ENCODE data around the gene PARG.
"Not testable (repeated sequence)": the region's sequence is repeated elsewhere in the genome, so short reads cannot be mapped to it uniquely, and the experiment has no call there.

The PARG gene

GRCh38 chr10:49941447-49942338, at the start of gene PARG, which contains the start of gene TIMM23B:
Gene PARG, minus strand, starts transcription at chr10:49942027. Its CDS starts 302 bp downstream, at chr10:49941725.
Gene TIMM23B, plus strand, starts transcription at chr10:49942053. Its CDS starts 142 bp downstream, at chr10:49942195.
- DNase-seq: peak in 1 of 2 experiments; percentile 46

- not testable (repeated sequence) for DNase-seq
These were observed 46.5 kb upstream of the PARG start, which contains the start of gene AGAP6 for GRCh38 chr10:49988376-49988775. Gene AGAP6, plus strand, starts transcription at chr10:49988406. Its CDS starts 310 bp downstream, at chr10:49988716.

DNA sequence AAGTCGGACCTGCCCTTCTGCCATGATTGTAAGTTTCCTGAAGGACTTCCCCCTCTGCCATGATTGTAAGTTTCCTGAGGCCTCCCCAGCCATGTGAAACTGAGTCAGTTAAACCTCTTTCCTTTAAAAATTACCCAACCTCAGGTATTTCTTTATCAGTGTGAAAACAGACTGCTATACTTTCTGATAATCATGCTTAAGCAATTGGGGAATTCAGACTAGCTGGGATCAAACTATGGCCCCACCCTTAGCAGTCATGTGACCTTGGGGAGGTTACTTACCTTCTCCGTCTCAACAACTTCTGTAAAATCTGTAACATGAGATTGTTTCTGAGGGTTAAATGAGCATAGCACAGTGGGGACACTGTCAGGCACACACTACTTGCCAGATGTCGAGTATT, 45.4 kb upstream of the PARG start:
- not testable (repeated sequence) for DNase-seq

- DNase-seq: not testable (repeated sequence)
These were observed 35.9 kb upstream of the PARG start for GRCh38 chr10:49977756-49978155.

- DNase-seq: not testable (repeated sequence)
These were observed 30.3 kb upstream of the PARG start for GRCh38 chr10:49972094-49972493.

DNA sequence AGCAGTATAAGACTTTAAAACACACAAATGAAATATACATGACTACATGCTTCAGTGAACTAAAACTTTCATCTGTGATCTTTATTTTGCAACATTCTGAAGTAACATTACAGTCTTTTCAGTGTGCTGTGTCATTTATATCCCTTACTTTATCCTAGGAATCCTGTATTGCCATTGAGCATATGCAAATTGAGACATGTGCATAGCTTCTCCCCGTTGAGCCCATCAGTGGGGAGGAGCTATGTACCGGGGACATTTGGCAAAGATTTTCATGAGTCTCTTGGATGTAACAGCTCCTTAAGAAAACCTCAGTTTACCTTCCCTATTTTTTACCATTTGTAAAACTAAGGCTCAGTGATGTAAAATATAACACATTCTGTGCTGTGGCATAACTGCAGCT, 29.6 kb upstream of the PARG start:
- DNase-seq: not testable (repeated sequence)

DNA sequence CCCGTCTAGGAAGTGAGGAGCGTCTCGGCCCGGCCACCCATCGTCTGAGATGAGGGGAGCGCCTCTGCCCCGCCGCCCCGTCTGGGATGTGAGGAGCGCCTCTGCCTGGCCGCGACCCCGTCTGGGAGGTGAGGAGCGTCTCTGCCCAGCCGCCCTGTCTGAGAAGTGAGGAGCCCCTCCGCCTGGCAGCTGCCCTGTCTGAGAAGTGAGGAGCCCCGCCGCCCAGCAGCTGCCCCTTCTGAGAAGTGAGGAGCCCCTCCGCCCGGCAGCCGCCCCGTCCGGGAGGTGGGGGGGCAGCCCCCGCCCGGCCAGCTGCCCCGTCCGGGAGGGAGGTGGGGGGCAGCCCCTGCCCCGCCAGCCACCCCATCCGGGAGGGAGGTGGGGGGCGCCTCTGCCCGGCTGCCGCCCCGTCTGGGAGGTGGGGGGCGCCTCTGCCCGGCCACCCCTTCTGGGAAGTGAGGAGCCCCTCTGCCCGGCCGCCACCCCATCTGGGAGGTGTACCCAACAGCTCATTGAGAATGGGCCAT, 28.6 kb upstream of the PARG start:
- DNase-seq: not testable (repeated sequence)

- DNase-seq: not testable (repeated sequence)
These were observed 11.3 kb upstream of the PARG start for GRCh38 chr10:49953122-49953521.

DNA sequence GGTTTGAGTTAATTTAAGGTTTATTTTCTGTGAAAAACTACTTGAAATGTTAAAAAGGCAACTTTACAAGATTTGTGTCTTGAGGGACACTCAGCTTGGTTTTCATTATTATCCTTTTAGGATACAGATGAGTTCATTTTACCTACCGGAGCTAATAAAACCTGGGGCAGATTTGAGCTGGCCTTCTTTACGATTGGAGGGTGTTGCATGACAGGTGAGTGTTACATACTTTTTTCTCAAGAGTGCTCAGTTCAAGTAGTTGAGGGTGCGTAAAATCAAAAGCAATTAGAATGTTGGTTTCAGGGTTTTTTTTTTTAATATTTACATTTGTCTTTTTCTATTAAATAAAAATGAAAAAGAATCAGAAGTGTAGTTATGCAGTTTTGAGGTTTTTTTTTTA, 10.2 kb upstream of the PARG start:
- DNase-seq: not testable (repeated sequence)

GRCh38 chr10:49948737-49949136, 6.9 kb upstream of the PARG start:
- not testable (repeated sequence) for DNase-seq

DNA sequence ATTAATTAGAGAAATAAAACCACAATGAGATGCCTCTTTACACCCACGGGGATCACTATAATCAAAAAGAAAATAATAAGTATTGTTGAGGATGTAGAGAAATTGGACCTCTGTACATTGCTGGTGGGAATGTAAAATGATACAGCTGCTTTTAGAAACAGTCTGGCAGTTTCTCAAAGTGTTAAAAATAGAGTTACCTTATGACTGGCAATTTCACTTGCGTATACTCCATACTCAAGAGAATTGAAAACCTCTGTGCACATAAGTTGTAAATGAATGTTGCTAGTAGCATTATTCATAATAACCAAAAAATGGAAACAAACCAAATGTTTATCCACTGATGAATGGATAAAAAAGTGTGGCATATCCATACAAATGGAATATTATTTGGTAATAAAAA, 6.3 kb upstream of the PARG start:
- DNase-seq: not testable (repeated sequence)

GRCh38 chr10:49943607-49944006, 1.8 kb upstream of the PARG start:
- not testable (repeated sequence) for DNase-seq

- not testable (repeated sequence) for DNase-seq
These were observed 495 bp upstream of the PARG start for GRCh38 chr10:49942339-49942705.

GRCh38 chr10:49931959-49932728, 9.7 kb downstream of the PARG start:
- DNase-seq: not testable (repeated sequence)

GRCh38 chr10:49931276-49931675, 10.6 kb downstream of the PARG start:
- not testable (repeated sequence) for DNase-seq

- DNase-seq: not testable (repeated sequence)
These were observed 18.3 kb downstream of the PARG start for GRCh38 chr10:49923572-49923971.

GRCh38 chr10:49922041-49922440, 19.8 kb downstream of the PARG start:
- DNase-seq: not testable (repeated sequence)

- DNase-seq: not testable (repeated sequence)
These were observed 23.9 kb downstream of the PARG start for GRCh38 chr10:49917927-49918326.

GRCh38 chr10:49916451-49916850, 25.4 kb downstream of the PARG start:
- DNase-seq: not testable (repeated sequence)

DNA sequence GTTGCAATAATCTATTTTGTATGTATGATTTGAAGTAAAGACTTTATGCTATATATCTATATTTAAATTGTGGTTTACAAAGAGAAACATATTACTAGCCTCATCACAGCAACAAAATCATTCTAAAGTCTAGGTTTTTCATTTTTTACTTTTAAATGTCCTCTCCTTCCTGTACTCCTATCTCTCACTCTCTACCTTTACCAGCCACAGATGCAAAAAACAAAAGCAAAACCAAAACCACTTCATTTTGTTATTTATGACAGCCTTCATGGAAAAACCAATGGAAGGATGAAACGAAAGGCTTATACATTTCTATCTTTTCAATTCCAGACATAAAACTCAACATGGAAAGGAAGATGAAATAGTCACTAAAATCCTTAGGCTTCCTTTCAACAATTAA, 31.5 kb downstream of the PARG start:
- DNase-seq: not testable (repeated sequence)

GRCh38 chr10:49908290-49909080, 33.3 kb downstream of the PARG start:
- not testable (repeated sequence) for DNase-seq

DNA sequence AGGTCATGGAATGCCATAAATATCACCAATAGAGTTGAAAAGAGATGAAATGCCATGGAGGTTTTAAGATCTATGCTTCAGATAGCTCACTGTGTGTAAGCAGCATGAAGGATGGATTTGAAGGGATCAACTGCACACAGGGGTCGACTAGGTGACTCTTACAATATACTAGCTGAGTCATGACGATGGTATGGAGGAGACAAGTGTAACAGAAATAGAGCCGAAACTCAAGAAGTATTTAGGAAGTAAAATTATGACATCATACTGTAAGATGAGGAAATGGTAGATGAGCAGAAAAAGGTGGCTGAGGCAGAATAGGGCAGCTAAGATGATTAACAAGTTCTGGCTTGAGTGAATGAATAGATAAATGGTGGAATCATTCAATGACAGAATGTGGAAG, 38.0 kb downstream of the PARG start:
- not testable (repeated sequence) for DNase-seq

Measured in cerebellar nuclear complex (tissue), 1 donor.